Measurements from ENCODE around the gene ITGB1. TPM values are rescaled to one million over a fixed set of nuclear protein-coding genes. Genes with fewer than 3 reads are reported as not detected.

Gene ITGB1
- total RNA-seq, 1 donor from 2014 or later: 946 TPM

DNA sequence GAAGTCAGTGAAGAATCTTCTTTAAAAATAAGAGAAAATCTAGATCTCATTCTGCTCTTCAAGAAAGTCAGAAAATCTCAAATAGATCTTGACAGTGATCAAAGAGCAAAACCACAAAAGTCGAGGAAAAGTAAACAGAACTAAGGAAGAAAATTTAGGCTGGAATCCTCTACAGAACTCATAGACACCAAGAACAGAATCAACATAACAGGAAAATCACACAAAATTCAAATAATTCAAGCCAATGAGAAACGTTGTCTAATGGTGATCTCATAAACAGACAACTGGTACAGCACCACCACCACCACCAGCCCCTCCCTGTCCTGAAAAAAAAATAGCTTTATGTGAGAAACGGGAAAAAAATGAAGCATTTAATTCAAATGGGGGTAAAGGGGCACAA, 6.9 kb downstream of the ITGB1 start:
- H3K27me3 Mint-ChIP-seq (ENCODE audit: unreplicated experiment): no peaks in the 10 kb centered on the region
- TF ChIP-seq, protein P1, sequence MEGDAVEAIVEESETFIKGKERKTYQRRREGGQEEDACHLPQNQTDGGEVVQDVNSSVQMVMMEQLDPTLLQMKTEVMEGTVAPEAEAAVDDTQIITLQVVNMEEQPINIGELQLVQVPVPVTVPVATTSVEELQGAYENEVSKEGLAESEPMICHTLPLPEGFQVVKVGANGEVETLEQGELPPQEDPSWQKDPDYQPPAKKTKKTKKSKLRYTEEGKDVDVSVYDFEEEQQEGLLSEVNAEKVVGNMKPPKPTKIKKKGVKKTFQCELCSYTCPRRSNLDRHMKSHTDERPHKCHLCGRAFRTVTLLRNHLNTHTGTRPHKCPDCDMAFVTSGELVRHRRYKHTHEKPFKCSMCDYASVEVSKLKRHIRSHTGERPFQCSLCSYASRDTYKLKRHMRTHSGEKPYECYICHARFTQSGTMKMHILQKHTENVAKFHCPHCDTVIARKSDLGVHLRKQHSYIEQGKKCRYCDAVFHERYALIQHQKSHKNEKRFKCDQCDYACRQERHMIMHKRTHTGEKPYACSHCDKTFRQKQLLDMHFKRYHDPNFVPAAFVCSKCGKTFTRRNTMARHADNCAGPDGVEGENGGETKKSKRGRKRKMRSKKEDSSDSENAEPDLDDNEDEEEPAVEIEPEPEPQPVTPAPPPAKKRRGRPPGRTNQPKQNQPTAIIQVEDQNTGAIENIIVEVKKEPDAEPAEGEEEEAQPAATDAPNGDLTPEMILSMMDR (IDR thresholded peaks at IDR 0.05): no peak
- no peak for DNase-seq (ENCODE audit: extremely low spot score, unreplicated experiment)

DNA sequence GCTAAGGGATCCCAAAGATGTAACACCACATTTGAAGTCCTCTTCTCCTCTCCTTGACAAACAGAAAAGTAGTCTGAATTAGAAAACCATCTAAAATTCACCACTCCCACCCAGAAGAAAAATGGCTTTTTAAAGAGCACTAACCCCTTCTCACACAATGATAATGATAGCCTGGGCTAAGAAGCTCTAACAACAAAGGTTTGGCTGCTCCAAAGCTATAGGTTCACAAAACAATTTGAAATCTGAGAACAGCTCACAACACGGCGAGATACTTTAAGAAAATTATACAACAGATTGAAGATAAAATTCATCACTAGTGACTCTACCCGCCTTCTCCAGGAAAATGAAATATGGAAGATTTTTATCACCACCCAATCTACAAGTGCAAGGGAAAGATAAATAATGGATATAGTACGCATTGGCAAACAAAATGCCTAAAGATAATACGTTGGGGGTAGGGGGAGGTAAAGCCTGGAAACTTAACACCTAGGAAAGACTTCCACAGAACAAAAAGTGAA, 7.4 kb downstream of the ITGB1 start:
- H3K4me1 Mint-ChIP-seq (ENCODE audit: unreplicated experiment): peaks cover 80% of the 10 kb centered on the region

More for the DNA sequence above, 6.9 kb downstream of the ITGB1 start:
- H3K36me3 Mint-ChIP-seq (ENCODE audit: unreplicated experiment): no peaks in the 10 kb centered on the region
- peak overlapping the region; percentile 80 for H3K27ac Mint-ChIP-seq (ENCODE audit: unreplicated experiment)
- H3K9me3 Mint-ChIP-seq (ENCODE audit: unreplicated experiment): no peaks in the 10 kb centered on the region
- H3K4me3 Mint-ChIP-seq (ENCODE audit: unreplicated experiment): peak overlapping the region; percentile 39
- peaks cover 82% of the 10 kb centered on the region for H3K4me1 Mint-ChIP-seq (ENCODE audit: unreplicated experiment)

DNA sequence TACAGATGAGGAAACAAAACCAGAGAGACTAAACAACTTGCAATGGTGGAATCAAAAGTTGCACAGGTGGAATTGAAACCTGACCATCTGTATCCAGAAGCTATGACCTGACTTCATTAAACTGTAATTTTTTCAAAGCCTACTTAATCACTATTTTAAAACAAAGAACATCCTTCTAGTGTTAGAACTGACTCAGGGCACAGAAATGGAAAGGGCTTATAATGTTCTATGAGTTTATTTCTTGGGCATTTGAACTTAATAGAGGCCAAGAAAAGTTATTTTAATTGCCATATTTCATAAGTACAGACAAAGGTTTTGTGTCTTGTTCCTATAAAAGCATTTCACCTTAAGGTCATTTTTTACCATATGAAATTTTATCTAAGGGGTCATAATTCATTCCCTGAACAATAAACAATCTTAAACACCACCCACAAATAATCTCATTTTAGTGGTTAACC, 8.8 kb downstream of the ITGB1 start:
- no peak for DNase-seq (ENCODE audit: extremely low spot score, unreplicated experiment)
- H3K27me3 Mint-ChIP-seq (ENCODE audit: unreplicated experiment): no peaks in the 10 kb centered on the region
- H3K36me3 Mint-ChIP-seq (ENCODE audit: unreplicated experiment): no peaks in the 10 kb centered on the region
- TF ChIP-seq, protein P1 (IDR thresholded peaks at IDR 0.05): no peak
- H3K27ac Mint-ChIP-seq (ENCODE audit: unreplicated experiment): peak overlapping the region; percentile 46
- H3K4me3 Mint-ChIP-seq (ENCODE audit: unreplicated experiment): no peak overlapping the region
- no peaks in the 10 kb centered on the region for H3K9me3 Mint-ChIP-seq (ENCODE audit: unreplicated experiment)
- H3K4me1 Mint-ChIP-seq (ENCODE audit: unreplicated experiment): peaks cover 66% of the 10 kb centered on the region

More for the DNA sequence above, 7.4 kb downstream of the ITGB1 start:
- Mint-ChIP-seq H3K36me3 (ENCODE audit: unreplicated experiment) (no peaks in the 10 kb centered on the region), H3K27me3 (ENCODE audit: unreplicated experiment) (no peaks in the 10 kb centered on the region), H3K4me3 (ENCODE audit: unreplicated experiment) (peak overlapping the region; percentile 39), H3K27ac (ENCODE audit: unreplicated experiment) (peak overlapping the region; percentile 80), H3K9me3 (ENCODE audit: unreplicated experiment) (no peaks in the 10 kb centered on the region)
- TF ChIP-seq, protein P1 (IDR thresholded peaks at IDR 0.05): no peak
- no peak for DNase-seq (ENCODE audit: extremely low spot score, unreplicated experiment)

DNA sequence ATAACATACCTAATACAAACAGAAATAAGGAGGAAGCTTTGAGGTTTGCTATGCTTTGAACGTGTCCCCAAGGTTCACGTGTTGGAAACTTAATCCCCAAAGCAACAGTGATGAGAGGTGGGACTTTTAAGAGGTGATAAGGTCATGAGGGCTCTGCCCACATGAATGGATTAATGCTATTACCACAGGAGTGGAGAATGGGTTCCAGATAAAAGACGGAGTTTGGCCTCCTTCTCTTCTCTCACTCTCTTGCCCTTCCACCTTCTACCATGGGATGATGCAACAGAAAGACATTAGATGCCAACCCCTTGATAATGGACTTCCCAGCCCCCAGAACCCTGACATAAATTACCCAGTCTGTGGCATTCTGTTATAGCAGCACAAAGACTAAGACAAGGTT, 9.6 kb downstream of the ITGB1 start:
- Mint-ChIP-seq H3K9me3 (ENCODE audit: unreplicated experiment) (no peaks in the 10 kb centered on the region), H3K4me3 (ENCODE audit: unreplicated experiment) (no peak overlapping the region), H3K36me3 (ENCODE audit: unreplicated experiment) (peaks cover 3% of the 10 kb centered on the region), H3K4me1 (ENCODE audit: unreplicated experiment) (peaks cover 64% of the 10 kb centered on the region), H3K27ac (ENCODE audit: unreplicated experiment) (peak overlapping the region; percentile 35), H3K27me3 (ENCODE audit: unreplicated experiment) (no peaks in the 10 kb centered on the region)
- TF ChIP-seq, protein P1 (IDR thresholded peaks at IDR 0.05): no peak
- DNase-seq (ENCODE audit: extremely low spot score, unreplicated experiment): no peak

DNA sequence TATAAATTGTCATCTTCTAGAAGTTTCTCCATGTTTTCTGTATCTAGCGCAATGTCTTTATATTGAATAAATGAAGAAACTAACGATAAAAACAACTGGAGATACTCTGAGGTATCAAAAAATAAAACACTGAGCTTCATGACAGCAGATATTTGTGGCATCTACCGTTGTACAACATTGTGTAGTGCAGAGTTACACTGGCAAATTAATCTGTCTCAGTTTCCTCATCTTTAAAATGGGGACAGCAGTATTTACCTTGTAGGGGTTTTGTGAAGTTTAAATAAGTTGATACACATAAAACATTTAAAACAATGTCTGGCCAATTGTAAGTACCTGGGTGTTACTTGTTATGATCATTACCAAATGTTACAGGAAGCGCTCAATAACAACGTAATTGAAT, 10.4 kb downstream of the ITGB1 start:
- H3K36me3 Mint-ChIP-seq (ENCODE audit: unreplicated experiment): peaks cover 3% of the 10 kb centered on the region
- H3K4me1 Mint-ChIP-seq (ENCODE audit: unreplicated experiment): peaks cover 60% of the 10 kb centered on the region
- H3K27me3 Mint-ChIP-seq (ENCODE audit: unreplicated experiment): no peaks in the 10 kb centered on the region
- TF ChIP-seq, protein P1 (IDR thresholded peaks at IDR 0.05): no peak
- H3K4me3 Mint-ChIP-seq (ENCODE audit: unreplicated experiment): no peak overlapping the region
- no peaks in the 10 kb centered on the region for H3K9me3 Mint-ChIP-seq (ENCODE audit: unreplicated experiment)
- no peak for DNase-seq (ENCODE audit: extremely low spot score, unreplicated experiment)
- no peak overlapping the region for H3K27ac Mint-ChIP-seq (ENCODE audit: unreplicated experiment)
